GM18873 (cell line): Measurements from ENCODE around the gene PARK7.
"Not testable (repeated sequence)": the region's sequence is repeated elsewhere in the genome, so short reads cannot be mapped to it uniquely, and the experiment has no call there.

Experiments used
- ATAC-seq: cut with Tn5 transposase; IDR thresholded peaks from one replicate; pipeline ENCODE4 v1.9.1; 2021; ENCODE audit warnings: mild to moderate bottlenecking, moderate library complexity, moderate number of reproducible peaks; ENCODE audit not compliant: unreplicated experiment, low FRiP score

PARK7 gene

GRCh38 chr1:7942214-7942921 lies 19.1 kb upstream of the PARK7 start:
- no peak for ATAC-seq

- ATAC-seq: no peak
Observed at GRCh38 chr1:7943251-7943650, 18.3 kb upstream of the PARK7 start.

GRCh38 chr1:7948960-7949359 lies 12.6 kb upstream of the PARK7 start:
- ATAC-seq: no peak

- ATAC-seq: not testable (repeated sequence)
Observed at GRCh38 chr1:7952791-7953190, 8.7 kb upstream of the PARK7 start.

- ATAC-seq: peak; percentile 90
Observed at GRCh38 chr1:7953850-7954609, 7.5 kb upstream of the PARK7 start.

- no peak for ATAC-seq
Observed at GRCh38 chr1:7954683-7955082, 6.8 kb upstream of the PARK7 start.

DNA sequence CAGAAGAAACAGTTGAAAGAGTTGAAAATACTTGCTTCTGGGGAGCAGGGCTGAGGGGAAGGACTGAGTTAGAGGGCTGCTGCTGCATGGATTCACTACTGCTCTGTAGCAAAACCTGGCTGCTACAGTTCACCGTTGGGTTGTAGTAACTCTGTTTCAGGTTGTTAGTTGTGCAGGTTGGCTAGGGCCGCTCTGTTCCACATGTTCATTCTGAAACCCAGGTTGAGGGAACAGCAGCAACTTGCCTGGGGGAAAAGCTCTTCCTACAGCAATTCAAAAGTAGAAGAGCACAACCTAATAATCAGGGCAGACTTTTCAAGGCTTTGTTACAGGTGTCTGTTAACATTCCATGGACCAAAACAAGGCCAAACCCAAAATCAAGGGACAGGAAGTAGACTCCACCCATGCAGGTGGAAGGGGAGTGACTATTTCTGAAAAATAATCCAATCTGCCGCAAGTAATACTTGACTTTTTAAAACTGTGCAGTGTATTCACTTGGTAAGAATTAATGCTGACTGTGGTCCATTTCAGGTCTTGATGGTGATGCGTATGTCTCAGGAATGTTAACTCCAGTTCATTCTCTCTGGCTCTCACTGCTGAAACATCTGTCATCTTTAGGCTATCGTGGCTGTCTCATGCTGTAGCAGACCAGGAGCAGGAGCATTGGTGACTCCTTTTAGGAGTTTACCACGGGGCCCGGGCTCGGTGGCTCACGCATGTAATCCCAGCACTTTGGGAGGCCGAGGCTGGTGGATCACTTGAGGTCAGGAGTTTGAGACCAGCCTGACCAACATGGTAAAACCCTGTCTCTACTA lies 5.1 kb upstream of the PARK7 start:
- ATAC-seq: no peak

DNA sequence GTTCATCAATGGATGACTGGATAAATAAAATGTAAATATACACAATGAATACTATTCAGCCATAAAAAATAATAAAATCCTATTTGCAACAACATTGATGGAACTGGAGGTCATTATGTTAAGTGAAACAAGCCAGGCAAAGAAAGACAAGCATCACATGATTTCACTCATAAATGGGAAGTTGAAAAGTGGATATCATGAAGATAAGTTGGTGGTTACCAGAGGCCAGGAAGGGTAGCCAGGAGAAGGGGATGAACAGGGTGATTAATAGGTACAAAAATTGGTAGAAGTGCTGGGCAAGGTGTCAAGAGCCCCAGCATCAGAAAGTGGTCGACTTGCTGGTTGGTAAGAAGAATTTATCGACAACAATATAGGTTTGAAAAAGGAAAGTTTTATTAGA lies 1.3 kb upstream of the PARK7 start:
- no peak for ATAC-seq

DNA sequence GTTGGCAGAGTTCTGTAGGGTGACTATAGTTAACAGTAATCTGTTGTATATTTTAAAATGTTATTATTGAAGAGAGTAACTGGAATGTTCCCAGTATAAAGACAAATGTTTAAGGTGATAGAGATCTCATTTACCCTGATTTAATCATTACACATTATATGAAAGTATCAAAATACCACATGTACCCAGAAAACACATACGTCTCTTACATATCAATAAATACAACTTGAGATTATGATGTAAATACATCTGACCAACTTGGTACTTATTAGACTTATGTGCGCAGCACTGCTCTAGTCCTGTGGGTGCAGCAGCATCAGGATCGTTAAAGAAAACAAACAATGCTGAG lies 670 bp upstream of the PARK7 start:
- ATAC-seq: no peak

- ATAC-seq: peak; percentile 7
Observed at GRCh38 chr1:7962014-7962335, 464 bp downstream of the PARK7 start.

DNA sequence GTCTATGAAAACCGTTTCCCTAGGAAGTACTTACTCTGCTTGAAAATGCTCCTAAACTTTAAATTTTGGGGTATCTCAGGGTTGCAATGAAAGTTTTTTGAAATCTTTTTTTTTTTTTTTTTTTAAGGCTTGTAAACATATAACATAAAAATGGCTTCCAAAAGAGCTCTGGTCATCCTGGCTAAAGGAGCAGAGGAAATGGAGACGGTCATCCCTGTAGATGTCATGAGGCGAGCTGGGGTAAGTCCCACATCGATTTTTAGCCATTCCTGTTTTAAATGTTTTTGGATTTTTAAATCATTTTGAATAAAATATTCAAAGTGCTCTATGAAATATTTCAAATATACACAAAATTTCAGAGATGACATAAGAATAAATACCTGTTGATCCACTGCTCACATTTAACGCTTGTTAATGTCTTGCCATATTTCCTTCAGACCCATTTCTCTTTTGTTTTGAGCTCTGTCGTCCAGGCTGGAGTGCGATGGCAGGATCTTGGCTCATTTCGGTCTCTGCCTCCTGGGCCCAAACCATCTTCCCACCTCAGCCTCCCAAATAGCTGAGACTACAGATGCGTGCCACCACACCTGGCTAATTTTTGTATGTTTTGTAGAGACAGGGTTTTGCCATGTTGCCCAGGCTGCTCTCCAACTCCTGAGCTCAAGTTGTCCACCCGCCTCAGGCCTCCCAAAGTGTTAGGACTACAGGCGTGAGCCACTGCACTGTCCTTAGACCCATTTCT lies 1.3 kb downstream of the PARK7 start:
- no peak for ATAC-seq

- ATAC-seq: not testable (repeated sequence)
Observed at GRCh38 chr1:7963378-7963730, 1.8 kb downstream of the PARK7 start.

DNA sequence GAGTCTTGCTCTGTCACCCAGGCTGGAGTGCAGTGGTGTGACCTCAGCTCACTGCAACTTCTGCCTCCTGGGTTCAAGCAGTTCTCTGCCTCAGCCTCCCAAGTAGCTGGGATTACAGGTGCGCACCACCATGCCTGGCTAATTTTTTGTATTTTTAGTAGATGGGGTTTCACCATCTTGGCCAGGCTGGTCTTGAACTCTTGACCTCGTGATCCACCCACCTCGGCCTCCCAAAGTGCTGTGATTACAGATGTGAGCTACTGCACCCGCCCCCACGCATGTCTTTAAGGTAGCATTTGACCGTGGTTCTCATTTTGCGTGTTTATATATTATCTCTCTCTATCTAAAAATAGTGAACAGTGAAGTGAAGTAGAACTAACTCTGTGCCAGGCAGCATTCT lies 2.3 kb downstream of the PARK7 start:
- not testable (repeated sequence) for ATAC-seq

- ATAC-seq: no peak
Observed at GRCh38 chr1:7964476-7964875, 3.0 kb downstream of the PARK7 start.

- ATAC-seq: no peak
Observed at GRCh38 chr1:7967196-7967595, 5.7 kb downstream of the PARK7 start.

- no peak for ATAC-seq
Observed at GRCh38 chr1:7967651-7968050, 6.1 kb downstream of the PARK7 start.

DNA sequence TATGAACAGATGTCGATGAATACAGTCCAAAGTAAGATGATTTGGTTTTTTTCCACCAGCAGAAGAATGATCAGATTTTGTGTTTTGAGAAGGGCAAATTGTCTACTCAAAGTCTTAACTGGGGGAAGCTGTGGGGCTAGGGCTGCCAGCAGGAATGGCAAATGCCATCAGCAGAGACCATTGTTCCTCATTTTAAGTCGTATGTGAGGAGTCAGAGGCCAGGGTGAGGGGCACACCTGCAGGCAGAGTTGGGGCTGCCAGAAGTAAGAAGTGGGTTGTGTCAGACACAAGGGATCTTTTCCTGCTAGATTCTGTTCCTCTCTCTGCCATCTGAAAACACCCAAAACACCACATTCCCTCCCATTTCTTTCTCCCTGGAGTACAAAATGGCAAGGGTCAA lies 8.7 kb downstream of the PARK7 start:
- ATAC-seq: no peak

DNA sequence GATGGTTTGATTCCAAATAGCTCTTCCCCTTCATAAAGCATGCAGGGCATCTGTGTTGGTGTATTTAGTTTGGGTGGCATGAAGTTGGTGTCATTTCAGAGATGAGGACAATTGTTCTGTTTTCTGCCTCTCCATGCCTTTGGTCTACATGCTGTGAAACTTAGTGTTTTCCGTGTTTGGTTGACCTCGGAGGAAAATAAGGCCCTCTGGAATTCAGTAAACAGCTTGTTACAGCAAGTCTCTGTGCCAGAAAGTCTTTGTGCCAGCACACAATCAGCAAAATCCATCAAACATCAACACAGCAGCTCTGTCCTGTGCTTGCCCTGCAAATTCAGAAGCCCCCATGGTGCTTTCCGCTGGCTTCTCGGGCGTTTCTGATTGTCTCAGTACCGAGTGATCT lies 9.5 kb downstream of the PARK7 start:
- no peak for ATAC-seq

GRCh38 chr1:7972285-7972684 lies 10.8 kb downstream of the PARK7 start:
- ATAC-seq: no peak

GRCh38 chr1:7973086-7973485 lies 11.6 kb downstream of the PARK7 start:
- no peak for ATAC-seq
